Measurements from ENCODE around the gene C1RL.
"Not testable (repeated sequence)": the region's sequence is repeated elsewhere in the genome, so short reads cannot be mapped to it uniquely, and the experiment has no call there.

The C1RL gene

GRCh38 chr12:7108003-7108795, 815 bp downstream of the C1RL start:
- Histone ChIP-seq H3K27ac (replicated peaks) (peak overlapping the region; percentile 95), H3K4me3 (replicated peaks; ENCODE audit: insufficient read depth, low read length) (peak overlapping the region; percentile 51), H3K27me3 (ENCODE audit: insufficient read depth, poor library complexity, severe bottlenecking) (no peaks in the 10 kb centered on the region)
- TF ChIP-seq POLR2AphosphoS5 (IDR thresholded peaks at IDR 0.05; ENCODE audit: low read depth): peak; percentile 94
- peak; percentile 87 for TF ChIP-seq SPI1 (IDR thresholded peaks at IDR 0.05; ENCODE audit: borderline replicate concordance, low read depth)
- no peak for TF ChIP-seq REST (IDR thresholded peaks at IDR 0.05; ENCODE audit: insufficient replicate concordance, low read depth)
- peak; percentile 90 to 94 for DNase-seq (ENCODE audit: low read depth in 1 of 2, low spot score in 1 of 2)

- H3K27me3 ChIP-seq (ENCODE audit: insufficient read depth, poor library complexity, severe bottlenecking): no peaks in the 10 kb centered on the region
- peak overlapping the region; percentile 51 for H3K4me3 ChIP-seq (replicated peaks; ENCODE audit: insufficient read depth, low read length)
- DNase-seq (ENCODE audit: low read depth in 1 of 2, low spot score in 1 of 2): peak; percentile 29 to 41
- peak overlapping the region; percentile 95 for H3K27ac ChIP-seq (replicated peaks)
- TF ChIP-seq CTCF (IDR thresholded peaks at IDR 0.05; ENCODE audit: insufficient read depth, low read length): no peak
- no peak for TF ChIP-seq REST (IDR thresholded peaks at IDR 0.05; ENCODE audit: insufficient replicate concordance, low read depth)
- no peak for TF ChIP-seq POLR2AphosphoS5 (IDR thresholded peaks at IDR 0.05; ENCODE audit: low read depth)
- no peak for TF ChIP-seq SPI1 (IDR thresholded peaks at IDR 0.05; ENCODE audit: borderline replicate concordance, low read depth)
- TF ChIP-seq GABPA (IDR thresholded peaks at IDR 0.05; ENCODE audit: low read depth): no peak
Observed at GRCh38 chr12:7107636-7108002, 1.4 kb downstream of the C1RL start.

GRCh38 chr12:7107181-7107580, 1.8 kb downstream of the C1RL start:
- DNase-seq (ENCODE audit: low read depth in 1 of 2, low spot score in 1 of 2); H3K4me3 ChIP-seq (replicated peaks; ENCODE audit: insufficient read depth, low read length); H3K27me3 ChIP-seq (ENCODE audit: insufficient read depth, poor library complexity, severe bottlenecking): not testable (repeated sequence)
- peak overlapping the region; percentile 95 for H3K27ac ChIP-seq (replicated peaks)

DNA sequence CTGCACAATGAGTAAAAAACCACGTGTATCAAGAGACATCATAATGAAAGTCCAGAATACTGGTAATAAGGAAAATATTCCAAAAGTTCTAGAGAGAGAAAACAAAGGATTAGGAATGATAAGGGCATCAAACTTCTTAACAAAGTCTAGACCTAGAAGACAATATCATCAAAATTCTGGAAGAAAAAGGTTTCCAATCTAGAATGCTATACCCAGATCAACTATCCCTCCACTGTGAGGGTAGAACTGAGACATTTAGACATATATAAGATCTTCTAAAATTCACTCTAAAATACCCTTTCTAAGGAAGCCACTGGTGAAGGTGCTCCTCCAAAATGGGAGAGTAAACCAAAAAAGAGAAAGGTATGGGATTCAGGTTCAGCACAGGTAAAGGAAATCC, 2.9 kb downstream of the C1RL start:
- H3K27ac ChIP-seq (replicated peaks): no peak overlapping the region
- no peak for DNase-seq (ENCODE audit: low read depth in 1 of 2, low spot score in 1 of 2)

More for the DNA sequence above, 2.9 kb downstream of the C1RL start:
- no peaks in the 10 kb centered on the region for H3K27me3 ChIP-seq (ENCODE audit: insufficient read depth, poor library complexity, severe bottlenecking)
- no peak overlapping the region for H3K4me3 ChIP-seq (replicated peaks; ENCODE audit: insufficient read depth, low read length)
- TF ChIP-seq POLR2AphosphoS5 (IDR thresholded peaks at IDR 0.05; ENCODE audit: low read depth) (no peak), REST (IDR thresholded peaks at IDR 0.05; ENCODE audit: insufficient replicate concordance, low read depth) (no peak), GABPA (IDR thresholded peaks at IDR 0.05; ENCODE audit: low read depth) (no peak), CTCF (IDR thresholded peaks at IDR 0.05; ENCODE audit: insufficient read depth, low read length) (no peak), SPI1 (IDR thresholded peaks at IDR 0.05; ENCODE audit: borderline replicate concordance, low read depth) (no peak)

All from HL-60 (cell line).